Caco-2 (cell line): ENCODE data around the gene TTC8. TPM values are rescaled to one million over a fixed set of nuclear protein-coding genes. Genes with fewer than 3 reads are reported as not detected.
"Not testable (repeated sequence)": the region's sequence is repeated elsewhere in the genome, so short reads cannot be mapped to it uniquely, and the experiment has no call there.

Experiments used
- BruUV-seq: library from RNA; stranded (reverse); fragments of 400-500 nt; replicated peaks from 2 replicates; lab custom pipeline; 2021; lab: Mats Ljungman, UMichigan
- CTCF ChIA-PET: fragments of 300-600 bp; sonication (Branson Sonifier 250); formaldehyde crosslinking; loops from one replicate; lab custom pipeline; 2022; ENCODE audit warnings: antibody characterized with exemption; lab: Charles Lee
- POLR2A ChIA-PET: fragments of 300-600 bp; sonication (Branson Sonifier 250); formaldehyde crosslinking; loops from one replicate; lab custom pipeline; 2022; ENCODE audit warnings: antibody characterized with exemption; lab: Charles Lee
- DNase-seq, 2 experiments: peaks; one replicate each; pipeline versions ENCODE4 v3.0.0 to v3.0.0-alpha.2; 2020 to 2022
- H3K27me3 ChIP-seq: replicated peaks from 2 replicates; pipeline ENCODE4 v1.6.0; 2011; ENCODE audit warnings: low read length; ENCODE audit not compliant: control insufficient read depth, insufficient read depth
- H3K36me3 ChIP-seq: 2 replicates; pipeline ENCODE4 v1.5.1; 2011; ENCODE audit warnings: low read length; ENCODE audit not compliant: control insufficient read depth, insufficient read depth
- H3K4me1 ChIP-seq: fragments of 250-450 bp; sonication (Bioruptor Pico); 2 replicates; pipeline ENCODE4 v1.5.1; 2020; ENCODE audit warnings: mild to moderate bottlenecking
- H3K4me3 ChIP-seq: 2 replicates; pipeline ENCODE4 v1.5.1; 2011; ENCODE audit warnings: low read depth, mild to moderate bottlenecking, control low read depth, low read length
- H3K9me3 ChIP-seq: fragments of 250-450 bp; sonication (Bioruptor Pico); 2 replicates; pipeline ENCODE4 v1.5.1; 2020; ENCODE audit warnings: mild to moderate bottlenecking, moderate library complexity
- H3K27ac Mint-ChIP-seq: one replicate; pipeline ENCODE4 v1.8.0; 2022; ENCODE audit warnings: mixed read lengths; ENCODE audit not compliant: unreplicated experiment
- H3K27me3 Mint-ChIP-seq: one replicate; pipeline ENCODE4 v1.8.0; 2022; ENCODE audit warnings: mixed read lengths; ENCODE audit not compliant: insufficient read depth, unreplicated experiment
- H3K36me3 Mint-ChIP-seq: one replicate; pipeline ENCODE4 v1.8.0; 2022; ENCODE audit warnings: mild to moderate bottlenecking, mixed read lengths; ENCODE audit not compliant: insufficient read depth, unreplicated experiment
- H3K4me1 Mint-ChIP-seq: one replicate; pipeline ENCODE4 v1.8.0; 2022; ENCODE audit warnings: low read depth, mixed read lengths; ENCODE audit not compliant: unreplicated experiment
- H3K4me3 Mint-ChIP-seq: one replicate; pipeline ENCODE4 v1.8.0; 2022; ENCODE audit warnings: mild to moderate bottlenecking, moderate library complexity, mixed read lengths; ENCODE audit not compliant: unreplicated experiment
- H3K9me3 Mint-ChIP-seq: one replicate; pipeline ENCODE4 v1.8.0; 2022; ENCODE audit warnings: mixed read lengths; ENCODE audit not compliant: unreplicated experiment
- CTCF ChIP-seq, 2 experiments: fragments of 200-600 bp in 1 of 2; IDR thresholded peaks; 1 replicate in 1 of 2; 2 replicates in 1 of 2; pipeline versions ENCODE4 v1.5.1 to v1.8.0; 2011 to 2022; ENCODE audit warnings: antibody characterized with exemption in 1 of 2, control low read depth in 1 of 2, inconsistent platforms in 1 of 2, low read depth in 1 of 2, low read length in 1 of 2, mild to moderate bottlenecking in 1 of 2, moderate library complexity in 1 of 2; ENCODE audit not compliant: insufficient read depth in 1 of 2, severe bottlenecking in 1 of 2, unreplicated experiment in 1 of 2
- intact Hi-C: fragments of 100-400 bp; cut with micrococcal nuclease; formaldehyde crosslinking; loops from one replicate; pipeline ENCODE4 v1.10.0; 2022; ENCODE audit not compliant: unreplicated experiment
- total RNA-seq: library from RNA; stranded (reverse); gene quantifications from 2 replicates; pipeline ENCODE4 v1.2.3, GENCODE V29; 2022

TTC8 gene
- total RNA-seq, 1 experiment from 2014 or later: 13.6 TPM

DNA sequence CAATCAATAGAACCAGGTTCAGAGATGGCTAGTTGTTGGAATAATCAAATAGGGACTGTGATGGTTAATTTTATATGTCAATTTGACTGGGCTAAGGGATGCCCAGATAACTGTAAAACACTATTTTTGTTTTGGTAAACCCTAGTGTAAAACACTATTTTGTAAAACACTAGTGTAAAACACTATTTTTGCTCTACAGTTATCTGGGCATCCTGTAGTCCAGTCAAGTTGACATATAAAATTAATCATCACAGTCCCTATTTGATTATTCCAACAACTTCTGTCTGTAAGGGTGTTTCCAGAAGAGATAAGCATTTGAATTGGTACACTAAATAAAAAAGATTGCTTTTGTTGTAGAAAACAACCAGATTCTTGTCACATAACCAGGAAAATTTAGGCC, 16.1 kb upstream of the TTC8 start:
- ChIA-PET CTCF (no interaction called here), POLR2A (no interaction called here)
- H3K4me1 ChIP-seq: no peaks in the 10 kb centered on the region
- Mint-ChIP-seq H3K4me3 (no peak overlapping the region), H3K36me3 (no peaks in the 10 kb centered on the region), H3K27me3 (peaks cover 15% of the 10 kb centered on the region), H3K9me3 (no peaks in the 10 kb centered on the region), H3K27ac (no peak overlapping the region), H3K4me1 (no peaks in the 10 kb centered on the region)
- DNase-seq: no peak
- H3K27me3 ChIP-seq: no peaks in the 10 kb centered on the region
- no peak for TF ChIP-seq CTCF (IDR thresholded peaks at IDR 0.05; ENCODE audit: insufficient read depth in 1 of 2, low read depth in 1 of 2, low read length in 1 of 2, severe bottlenecking in 1 of 2, unreplicated experiment in 1 of 2)
- peaks cover 4% of the 10 kb centered on the region; the same call in 1 of the 2 replicates for H3K9me3 ChIP-seq
- intact Hi-C loops: no loop called here
- H3K36me3 ChIP-seq: no peaks in the 10 kb centered on the region
- BruUV-seq: no TSS peak
- H3K4me3 ChIP-seq: no peak overlapping the region

GRCh38 chr14:88815980-88816379, 8.5 kb upstream of the TTC8 start:
- no peaks in the 10 kb centered on the region for H3K4me1 ChIP-seq
- H3K4me3 Mint-ChIP-seq: no peak overlapping the region
- H3K9me3 Mint-ChIP-seq: no peaks in the 10 kb centered on the region
- H3K36me3 ChIP-seq: no peaks in the 10 kb centered on the region
- H3K36me3 Mint-ChIP-seq: no peaks in the 10 kb centered on the region
- POLR2A ChIA-PET: no interaction called here
- H3K4me1 Mint-ChIP-seq: no peaks in the 10 kb centered on the region
- CTCF ChIA-PET: no interaction called here
- intact Hi-C loops: no loop called here
- DNase-seq: no peak
- no peak for TF ChIP-seq CTCF (IDR thresholded peaks at IDR 0.05; ENCODE audit: insufficient read depth in 1 of 2, low read depth in 1 of 2, low read length in 1 of 2, severe bottlenecking in 1 of 2, unreplicated experiment in 1 of 2)
- H3K27me3 ChIP-seq: no peaks in the 10 kb centered on the region
- no peaks in the 10 kb centered on the region for H3K9me3 ChIP-seq
- H3K27ac Mint-ChIP-seq: no peak overlapping the region
- no TSS peak for BruUV-seq
- no peak overlapping the region for H3K4me3 ChIP-seq
- peaks cover 40% of the 10 kb centered on the region for H3K27me3 Mint-ChIP-seq

- H3K36me3 ChIP-seq: no peaks in the 10 kb centered on the region
- POLR2A ChIA-PET: no interaction called here
- H3K9me3 Mint-ChIP-seq: no peaks in the 10 kb centered on the region
- CTCF ChIA-PET: no interaction called here
- no TSS peak for BruUV-seq
- intact Hi-C loops: no loop called here
- H3K4me3 Mint-ChIP-seq: no peak overlapping the region
- H3K36me3 Mint-ChIP-seq: no peaks in the 10 kb centered on the region
- peaks cover 27% of the 10 kb centered on the region for H3K27me3 Mint-ChIP-seq
- H3K4me1 ChIP-seq: no peaks in the 10 kb centered on the region
- no peaks in the 10 kb centered on the region for H3K4me1 Mint-ChIP-seq
- H3K27ac Mint-ChIP-seq: no peak overlapping the region
- TF ChIP-seq CTCF (IDR thresholded peaks at IDR 0.05; ENCODE audit: insufficient read depth in 1 of 2, low read depth in 1 of 2, low read length in 1 of 2, severe bottlenecking in 1 of 2, unreplicated experiment in 1 of 2): no peak
- no peaks in the 10 kb centered on the region for H3K27me3 ChIP-seq
- no peaks in the 10 kb centered on the region for H3K9me3 ChIP-seq
- no peak for DNase-seq
- H3K4me3 ChIP-seq: no peak overlapping the region
Observed at GRCh38 chr14:88818018-88818417, 6.4 kb upstream of the TTC8 start.

GRCh38 chr14:88819674-88820073, 4.8 kb upstream of the TTC8 start:
- H3K4me1 Mint-ChIP-seq, H3K4me1 ChIP-seq, H3K4me3 Mint-ChIP-seq, CTCF ChIA-PET, H3K4me3 ChIP-seq, DNase-seq, H3K9me3 ChIP-seq, H3K36me3 Mint-ChIP-seq, H3K9me3 Mint-ChIP-seq, POLR2A ChIA-PET, H3K27ac Mint-ChIP-seq, BruUV-seq, H3K36me3 ChIP-seq, H3K27me3 ChIP-seq, intact Hi-C loops: not testable (repeated sequence)
- H3K27me3 Mint-ChIP-seq: peaks cover 27% of the 10 kb centered on the region
